K562 (cell line): Measurements from ENCODE around the gene CALM1. TPM values are rescaled to one million over a fixed set of nuclear protein-coding genes. Genes with fewer than 3 reads are reported as not detected.
A peak's percentile ranks its signal among the peaks of the same experiment; 100 is the strongest.

Experiments
- CAMTA2 ChIP-seq: fragments of 250-450 bp; sonication (Bioruptor Pico); conservative IDR thresholded peaks from 2 replicates; pipeline ENCODE4 v1.5.1; 2022
- CBX3 ChIP-seq, 2 experiments: IDR thresholded peaks; 1 replicate in 1 of 2; 2 replicates in 1 of 2; pipeline ENCODE4 v1.6.1; 2012; ENCODE audit warnings: inconsistent platforms in 2 of 2, low read length in 2 of 2, borderline replicate concordance in 1 of 2, control low read depth in 1 of 2
- CCAR2 ChIP-seq: fragments of 200-400 bp; formaldehyde crosslinking; IDR thresholded peaks from 2 replicates; pipeline ENCODE4 v1.6.1; 2017; ENCODE audit warnings: mild to moderate bottlenecking, low read depth, low read length
- EZH2 ChIP-seq: IDR thresholded peaks from 2 replicates; pipeline ENCODE4 v1.6.1; 2012; ENCODE audit warnings: low read depth, mild to moderate bottlenecking, inconsistent platforms, low read length, borderline replicate concordance
- GTF2F1 ChIP-seq: IDR thresholded peaks from 2 replicates; pipeline ENCODE4 v1.6.1; 2011; ENCODE audit warnings: low read depth, low read length, improper control_type of control experiment
- KDM2B ChIP-seq: fragments of 250-450 bp; sonication (Bioruptor Pico); IDR thresholded peaks from 2 replicates; pipeline ENCODE4 v1.8.0; 2021; ENCODE audit warnings: mild to moderate bottlenecking, moderate library complexity
- POLR2B ChIP-seq: fragments of 450-650 bp; IDR thresholded peaks from 2 replicates; pipeline ENCODE4 v1.6.1; 2018; ENCODE audit warnings: low read depth; ENCODE audit not compliant: partially characterized antibody
- SMC3 ChIP-seq: conservative IDR thresholded peaks from 2 replicates; pipeline ENCODE4 v1.6.1; 2011; ENCODE audit warnings: low read depth, low read length, improper control_type of control experiment; ENCODE audit not compliant: insufficient read depth
- TEAD1 ChIP-seq, 2 experiments: fragments of 450-650 bp in 1 of 2; sonication (generic) in 1 of 2; formaldehyde crosslinking; IDR thresholded peaks; 2 replicates each; pipeline versions ENCODE4 v1.4.0 to v1.8.0; 2020 to 2022; ENCODE audit warnings: mild to moderate bottlenecking in 2 of 2, missing genetic modification reagents in 1 of 2
- XRCC5 ChIP-seq: fragments of 200-400 bp; formaldehyde crosslinking; IDR thresholded peaks from 2 replicates; pipeline ENCODE4 v1.6.1; 2017; ENCODE audit warnings: low read depth, mild to moderate bottlenecking, low read length
- YY1 ChIP-seq, 3 experiments: IDR thresholded peaks; 2 replicates each; pipeline ENCODE4 v1.6.1; 2011; ENCODE audit warnings: low read length in 2 of 3, mild to moderate bottlenecking in 2 of 3, moderate library complexity in 2 of 3, borderline replicate concordance in 1 of 3, control low read depth in 1 of 3, low read depth in 1 of 3; ENCODE audit not compliant: insufficient read depth in 3 of 3, insufficient replicate concordance in 2 of 3, control insufficient read depth in 1 of 3, insufficient read length in 1 of 3; ENCODE audit errors: extremely low read depth in 1 of 3
- ZBTB17 ChIP-seq: fragments of 450-650 bp; formaldehyde crosslinking; IDR thresholded peaks from 2 replicates; pipeline ENCODE4 v1.4.0; 2020; ENCODE audit warnings: mild to moderate bottlenecking
- ZC3H8 ChIP-seq: fragments of 450-650 bp; IDR thresholded peaks from 2 replicates; pipeline ENCODE4 v1.6.1; 2017
- ZNF184 ChIP-seq: sonication (generic); formaldehyde crosslinking; IDR thresholded peaks from 2 replicates; pipeline ENCODE4 v1.5.0; 2020; ENCODE audit warnings: missing genetic modification reagents
- ZNF408 ChIP-seq: fragments of 250-450 bp; sonication (Bioruptor Pico); IDR thresholded peaks from 2 replicates; pipeline ENCODE4 v1.4.0; 2020; ENCODE audit warnings: low read depth, mild to moderate bottlenecking, moderate library complexity
- polyA plus RNA-seq, 8 experiments: library from polyadenylated mRNA; depleted of rRNA in 4 of 8; stranded (reverse) in 5 of 8; unstranded in 3 of 8; fragments of >200 nt; fragmentation: Nextera tagmentation in 2 of 8; fragmentation: Illumina TruSeq in 1 of 8; extraction: Ambion mirVana in 2 of 8; extraction: Trizol in 1 of 8; gene quantifications; 2 replicates each; pipeline versions ENCODE4 v1.2.1 to v1.2.3, GENCODE V29; 2011 to 2014; ENCODE audit warnings: inconsistent platforms in 1 of 8, missing spikeins in 1 of 8
- total RNA-seq, 7 experiments: library from RNA; depleted of rRNA in 6 of 7; stranded (reverse); fragments of >200 nt in 6 of 7; fragmentation: Illumina TruSeq in 2 of 7; extraction: Trizol in 2 of 7; gene quantifications; 2 replicates each; pipeline versions ENCODE4 v1.2.1 to v1.2.3, GENCODE V29; 2011 to 2021; ENCODE audit warnings: low replicate concordance in 1 of 7
- TF ChIP-seq, protein P1 (sequence below): conservative IDR thresholded peaks from 2 replicates; pipeline ENCODE4 v1.6.1; 2011; ENCODE audit warnings: low read depth, mild to moderate bottlenecking, low read length; ENCODE audit not compliant: control insufficient read depth
- TF ChIP-seq, protein P2 (sequence below): sonication (generic); formaldehyde crosslinking; IDR thresholded peaks from 2 replicates; pipeline ENCODE4 v1.8.0; 2022; ENCODE audit warnings: missing genetic modification reagents, mild to moderate bottlenecking, borderline replicate concordance
- TF ChIP-seq, protein P3 (sequence below): fragments of 250-450 bp; sonication (Bioruptor Pico); IDR thresholded peaks from 2 replicates; pipeline ENCODE4 v1.4.0; 2020; ENCODE audit warnings: mild to moderate bottlenecking
- TF ChIP-seq, protein P4 (sequence below): sonication (generic); formaldehyde crosslinking; IDR thresholded peaks from 2 replicates; pipeline ENCODE4 v1.8.0; 2022; ENCODE audit warnings: mild to moderate bottlenecking, missing genetic modification reagents
- TF ChIP-seq, protein P5 (sequence below): fragments of 200-800 bp; sonication (Bioruptor generic); IDR thresholded peaks from 2 replicates; pipeline ENCODE4 v1.6.1; 2017; ENCODE audit warnings: missing genetic modification characterization, missing compliant biosample characterization

The CALM1 gene
- total and polyA plus RNA-seq, 9 of the 15 experiments (the other 6 are each of a cell fraction or from before 2014, with no cell fraction given), result 48.0 to 269 (median 158) TPM

DNA sequence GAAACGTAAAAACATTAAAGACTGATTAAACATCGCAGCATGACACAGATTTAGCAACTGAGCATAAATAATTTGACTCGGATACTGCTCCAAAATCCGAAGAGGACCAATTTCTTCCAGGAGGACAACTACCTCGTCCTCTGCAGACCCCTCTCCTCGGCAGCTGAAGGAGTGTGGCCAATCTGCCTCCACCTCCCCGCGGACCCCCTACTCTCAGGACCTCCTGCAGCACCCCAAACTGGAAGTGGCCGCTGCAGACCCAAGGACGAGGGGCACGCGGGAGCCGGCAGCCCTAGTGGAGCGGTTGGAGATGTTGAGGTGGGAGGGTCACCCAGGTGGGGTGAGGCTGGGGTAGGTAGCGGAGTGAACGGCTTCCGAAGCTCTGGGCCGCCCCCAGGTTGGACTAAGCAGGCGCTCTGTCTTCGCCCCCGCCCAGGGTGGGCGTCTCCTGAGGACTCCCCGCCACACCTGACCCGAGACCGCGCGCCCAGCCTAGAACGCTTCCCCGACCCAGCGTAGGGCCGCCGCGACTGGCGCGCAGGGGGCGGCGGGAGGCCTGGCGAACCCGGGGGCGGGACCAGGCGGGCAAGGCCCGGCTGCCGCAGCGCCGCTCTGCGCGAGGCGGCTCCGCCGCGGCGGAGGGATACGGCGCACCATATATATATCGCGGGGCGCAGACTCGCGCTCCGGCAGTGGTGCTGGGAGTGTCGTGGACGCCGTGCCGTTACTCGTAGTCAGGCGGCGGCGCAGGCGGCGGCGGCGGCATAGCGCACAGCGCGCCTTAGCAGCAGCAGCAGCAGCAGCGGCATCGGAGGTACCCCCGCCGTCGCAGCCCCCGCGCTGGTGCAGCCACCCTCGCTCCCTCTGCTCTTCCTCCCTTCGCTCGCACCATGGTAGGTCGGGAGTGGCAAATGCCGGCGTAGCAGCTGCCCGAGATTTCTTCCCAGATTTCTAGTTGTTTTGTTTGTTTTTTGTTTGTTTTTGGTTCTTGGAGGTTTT, at the start of gene CALM1 (continued):
- TF ChIP-seq, protein P1, sequence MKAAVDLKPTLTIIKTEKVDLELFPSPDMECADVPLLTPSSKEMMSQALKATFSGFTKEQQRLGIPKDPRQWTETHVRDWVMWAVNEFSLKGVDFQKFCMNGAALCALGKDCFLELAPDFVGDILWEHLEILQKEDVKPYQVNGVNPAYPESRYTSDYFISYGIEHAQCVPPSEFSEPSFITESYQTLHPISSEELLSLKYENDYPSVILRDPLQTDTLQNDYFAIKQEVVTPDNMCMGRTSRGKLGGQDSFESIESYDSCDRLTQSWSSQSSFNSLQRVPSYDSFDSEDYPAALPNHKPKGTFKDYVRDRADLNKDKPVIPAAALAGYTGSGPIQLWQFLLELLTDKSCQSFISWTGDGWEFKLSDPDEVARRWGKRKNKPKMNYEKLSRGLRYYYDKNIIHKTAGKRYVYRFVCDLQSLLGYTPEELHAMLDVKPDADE, result peak; percentile 85; the same call in 1 of the 2 replicates
- TF ChIP-seq ZNF184 (no peak), SMC3 (0 out of 2 replicates have a peak, but pooled peaks have one; percentile 24), CAMTA2 (CRISPR knock-in tag) (no peak), ZNF408 (CRISPR knock-in tag) (no peak), ZC3H8 (no peak), CBX3 (IDR thresholded peaks at IDR 0.05; ENCODE audit: borderline replicate concordance in 1 of 2, low read length in 2 of 2) (peak in 1 of 2 experiments; percentile 51; a peak in 1 of 3 replicates), KDM2B (peak; percentile 93), YY1 (IDR thresholded peaks at IDR 0.05; ENCODE audit: borderline replicate concordance in 1 of 3, control insufficient read depth in 1 of 3, extremely low read depth in 1 of 3, insufficient read depth in 3 of 3, insufficient read length in 1 of 3, insufficient replicate concordance in 2 of 3, low read depth in 1 of 3, low read length in 2 of 3) (peak in 2 of 3 experiments; percentile 73 to 83), ZBTB17 (CRISPR knock-in tag) (peak; percentile 39; the same call in 1 of the 2 replicates), TEAD1 (CRISPR knock-in tag; IDR thresholded peaks at IDR 0.05) (no peak), POLR2B (peak; percentile 96), GTF2F1 (peak; percentile 85), CCAR2 (no peak), XRCC5 (peak; percentile 83; the same call in 1 of the 2 replicates), EZH2 (no peak)
- TF ChIP-seq, protein P2, sequence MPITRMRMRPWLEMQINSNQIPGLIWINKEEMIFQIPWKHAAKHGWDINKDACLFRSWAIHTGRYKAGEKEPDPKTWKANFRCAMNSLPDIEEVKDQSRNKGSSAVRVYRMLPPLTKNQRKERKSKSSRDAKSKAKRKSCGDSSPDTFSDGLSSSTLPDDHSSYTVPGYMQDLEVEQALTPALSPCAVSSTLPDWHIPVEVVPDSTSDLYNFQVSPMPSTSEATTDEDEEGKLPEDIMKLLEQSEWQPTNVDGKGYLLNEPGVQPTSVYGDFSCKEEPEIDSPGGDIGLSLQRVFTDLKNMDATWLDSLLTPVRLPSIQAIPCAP, result no peak
- TF ChIP-seq, protein P3, sequence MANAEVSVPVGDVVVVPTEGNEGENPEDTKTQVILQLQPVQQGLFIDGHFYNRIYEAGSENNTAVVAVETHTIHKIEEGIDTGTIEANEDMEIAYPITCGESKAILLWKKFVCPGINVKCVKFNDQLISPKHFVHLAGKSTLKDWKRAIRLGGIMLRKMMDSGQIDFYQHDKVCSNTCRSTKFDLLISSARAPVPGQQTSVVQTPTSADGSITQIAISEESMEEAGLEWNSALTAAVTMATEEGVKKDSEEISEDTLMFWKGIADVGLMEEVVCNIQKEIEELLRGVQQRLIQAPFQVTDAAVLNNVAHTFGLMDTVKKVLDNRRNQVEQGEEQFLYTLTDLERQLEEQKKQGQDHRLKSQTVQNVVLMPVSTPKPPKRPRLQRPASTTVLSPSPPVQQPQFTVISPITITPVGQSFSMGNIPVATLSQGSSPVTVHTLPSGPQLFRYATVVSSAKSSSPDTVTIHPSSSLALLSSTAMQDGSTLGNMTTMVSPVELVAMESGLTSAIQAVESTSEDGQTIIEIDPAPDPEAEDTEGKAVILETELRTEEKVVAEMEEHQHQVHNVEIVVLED (CRISPR knock-in tag), result peak; percentile 94
- TF ChIP-seq, protein P4, sequence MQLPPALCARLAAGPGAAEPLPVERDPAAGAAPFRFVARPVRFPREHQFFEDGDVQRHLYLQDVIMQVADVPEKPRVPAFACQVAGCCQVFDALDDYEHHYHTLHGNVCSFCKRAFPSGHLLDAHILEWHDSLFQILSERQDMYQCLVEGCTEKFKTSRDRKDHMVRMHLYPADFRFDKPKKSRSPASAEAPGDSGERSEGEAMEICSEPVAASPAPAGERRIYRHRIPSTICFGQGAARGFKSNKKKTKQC (CRISPR knock-in tag), result peak; percentile 76; the same call in 1 of the 2 replicates
- TF ChIP-seq, protein P5, sequence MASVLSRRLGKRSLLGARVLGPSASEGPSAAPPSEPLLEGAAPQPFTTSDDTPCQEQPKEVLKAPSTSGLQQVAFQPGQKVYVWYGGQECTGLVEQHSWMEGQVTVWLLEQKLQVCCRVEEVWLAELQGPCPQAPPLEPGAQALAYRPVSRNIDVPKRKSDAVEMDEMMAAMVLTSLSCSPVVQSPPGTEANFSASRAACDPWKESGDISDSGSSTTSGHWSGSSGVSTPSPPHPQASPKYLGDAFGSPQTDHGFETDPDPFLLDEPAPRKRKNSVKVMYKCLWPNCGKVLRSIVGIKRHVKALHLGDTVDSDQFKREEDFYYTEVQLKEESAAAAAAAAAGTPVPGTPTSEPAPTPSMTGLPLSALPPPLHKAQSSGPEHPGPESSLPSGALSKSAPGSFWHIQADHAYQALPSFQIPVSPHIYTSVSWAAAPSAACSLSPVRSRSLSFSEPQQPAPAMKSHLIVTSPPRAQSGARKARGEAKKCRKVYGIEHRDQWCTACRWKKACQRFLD (CRISPR knock-in tag), result 0 out of 2 replicates have a peak, but pooled peaks have one; percentile 37
